Measurements from ENCODE around the gene ZNF777. TPM values are rescaled to one million over a fixed set of nuclear protein-coding genes. Genes with fewer than 3 reads are reported as not detected.
"Not testable (repeated sequence)": the region's sequence is repeated elsewhere in the genome, so short reads cannot be mapped to it uniquely, and the experiment has no call there.

ZNF777 gene
- total RNA-seq, 1 donor from 2014 or later: 17.2 TPM

DNA sequence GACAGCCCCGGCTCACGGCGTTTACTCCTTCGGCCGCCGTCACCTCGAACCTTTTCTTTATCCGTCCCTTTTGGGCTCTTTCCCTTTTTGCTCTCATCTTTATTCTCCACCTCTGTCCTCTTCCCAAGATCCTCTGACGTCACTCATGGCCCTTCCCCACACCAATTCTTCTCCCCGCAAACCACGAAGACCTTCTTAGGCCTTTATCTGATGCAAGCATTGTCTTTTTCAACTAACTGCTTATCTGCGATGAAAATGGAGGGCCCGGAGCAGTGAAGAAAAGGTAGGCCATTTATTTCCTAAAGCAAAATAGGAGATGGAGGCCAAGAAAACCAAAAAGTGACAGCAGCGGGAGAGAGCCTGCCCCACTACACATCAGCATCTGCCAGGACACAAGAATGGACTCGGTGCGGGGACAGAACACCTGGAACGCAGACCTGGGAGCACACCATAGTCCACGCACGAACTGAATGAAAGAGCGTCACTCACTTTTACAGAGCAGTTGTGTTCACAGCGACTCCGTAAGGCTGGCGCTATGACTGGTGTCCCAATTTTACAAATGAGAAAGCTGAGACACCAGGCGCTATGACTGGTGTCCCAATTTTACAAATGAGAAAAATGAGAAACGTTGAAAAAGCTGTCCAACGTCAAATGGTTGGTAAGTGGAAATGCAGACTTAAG, 45.3 kb downstream of the ZNF777 start:
- no peaks in the 10 kb centered on the region for H3K36me3 Mint-ChIP-seq (ENCODE audit: low read depth, unreplicated experiment)

DNA sequence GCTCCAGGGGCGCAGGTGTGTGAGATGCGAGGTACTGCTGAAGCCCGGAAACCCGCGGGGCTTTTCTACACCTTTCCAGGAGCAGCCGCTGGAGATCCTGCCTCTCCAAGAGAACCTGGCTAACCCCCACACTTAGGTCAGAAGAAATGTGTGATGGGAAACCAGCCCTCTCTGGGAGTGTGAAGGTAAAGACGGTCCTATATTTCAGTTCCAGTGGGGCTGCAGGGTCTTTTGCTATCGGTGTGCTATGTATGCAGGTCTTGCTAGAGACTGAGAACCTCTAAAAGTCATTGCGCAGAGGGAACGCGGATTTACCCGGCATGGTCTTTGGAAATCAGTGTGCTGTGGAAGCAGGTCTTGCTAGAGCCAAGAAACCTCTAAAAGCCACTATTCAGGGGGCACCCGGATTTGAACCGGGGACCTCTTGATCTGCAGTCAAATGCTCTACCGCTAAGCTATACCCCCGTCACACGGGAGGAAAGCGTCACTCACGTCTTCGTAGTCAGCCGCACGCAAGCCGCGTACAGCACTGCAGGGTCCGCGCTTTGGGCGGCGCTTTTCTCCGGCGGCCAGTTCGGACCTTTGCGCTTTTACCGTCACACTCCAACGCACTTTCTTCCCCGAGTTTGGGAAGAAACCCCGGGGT, 46.0 kb downstream of the ZNF777 start:
- peaks cover 2% of the 10 kb centered on the region for H3K9me3 Mint-ChIP-seq (ENCODE audit: unreplicated experiment)
- FAIRE-seq: no peak
- no peak overlapping the region for H3K27ac Mint-ChIP-seq (ENCODE audit: unreplicated experiment)
- TF ChIP-seq, protein P1, sequence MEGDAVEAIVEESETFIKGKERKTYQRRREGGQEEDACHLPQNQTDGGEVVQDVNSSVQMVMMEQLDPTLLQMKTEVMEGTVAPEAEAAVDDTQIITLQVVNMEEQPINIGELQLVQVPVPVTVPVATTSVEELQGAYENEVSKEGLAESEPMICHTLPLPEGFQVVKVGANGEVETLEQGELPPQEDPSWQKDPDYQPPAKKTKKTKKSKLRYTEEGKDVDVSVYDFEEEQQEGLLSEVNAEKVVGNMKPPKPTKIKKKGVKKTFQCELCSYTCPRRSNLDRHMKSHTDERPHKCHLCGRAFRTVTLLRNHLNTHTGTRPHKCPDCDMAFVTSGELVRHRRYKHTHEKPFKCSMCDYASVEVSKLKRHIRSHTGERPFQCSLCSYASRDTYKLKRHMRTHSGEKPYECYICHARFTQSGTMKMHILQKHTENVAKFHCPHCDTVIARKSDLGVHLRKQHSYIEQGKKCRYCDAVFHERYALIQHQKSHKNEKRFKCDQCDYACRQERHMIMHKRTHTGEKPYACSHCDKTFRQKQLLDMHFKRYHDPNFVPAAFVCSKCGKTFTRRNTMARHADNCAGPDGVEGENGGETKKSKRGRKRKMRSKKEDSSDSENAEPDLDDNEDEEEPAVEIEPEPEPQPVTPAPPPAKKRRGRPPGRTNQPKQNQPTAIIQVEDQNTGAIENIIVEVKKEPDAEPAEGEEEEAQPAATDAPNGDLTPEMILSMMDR (IDR thresholded peaks at IDR 0.05; ENCODE audit: insufficient read depth, low read depth, low read length): no peak
- no peak for TF ChIP-seq EZH2 (IDR thresholded peaks at IDR 0.05; ENCODE audit: insufficient read depth, low read length)
- Histone ChIP-seq H2AFZ (ENCODE audit: low read depth, low read length) (peak overlapping the region; percentile 80), H3K9me3 (ENCODE audit: insufficient read depth, low read depth, low read length) (no peaks in the 10 kb centered on the region), H3K4me1 (ENCODE audit: insufficient read depth, low read length) (peaks cover 3% of the 10 kb centered on the region), H3K4me2 (ENCODE audit: low read length) (peak overlapping the region; percentile 82), H3K36me3 (ENCODE audit: insufficient read depth, low read length) (no peaks in the 10 kb centered on the region), H3K4me3 (ENCODE audit: insufficient read depth, low read depth, low read length) (peak overlapping the region; percentile 58), H3K79me2 (ENCODE audit: insufficient read depth, low read length) (no peaks in the 10 kb centered on the region), H4K20me1 (ENCODE audit: insufficient read depth, low read length) (no peaks in the 10 kb centered on the region), H3K27me3 (ENCODE audit: insufficient read depth, low read length) (no peaks in the 10 kb centered on the region), H3K27ac (ENCODE audit: low read depth, low read length) (no peak overlapping the region), H3K9ac (ENCODE audit: low read length) (peak overlapping the region; percentile 54)
- no peaks in the 10 kb centered on the region for H3K4me1 Mint-ChIP-seq (ENCODE audit: low read depth, unreplicated experiment)
- peak overlapping the region; percentile 77 for H3K4me3 Mint-ChIP-seq (ENCODE audit: unreplicated experiment)
- DNase-seq (ENCODE audit: low read depth): peak; percentile 76
- H3K27me3 Mint-ChIP-seq (ENCODE audit: low read depth, unreplicated experiment): peaks cover 2% of the 10 kb centered on the region
- H3K36me3 Mint-ChIP-seq (ENCODE audit: low read depth, unreplicated experiment): no peaks in the 10 kb centered on the region

More for the DNA sequence above, 45.3 kb downstream of the ZNF777 start:
- no peaks in the 10 kb centered on the region for H3K36me3 ChIP-seq (ENCODE audit: insufficient read depth, low read length)
- Mint-ChIP-seq H3K4me1 (ENCODE audit: low read depth, unreplicated experiment) (no peaks in the 10 kb centered on the region), H3K27me3 (ENCODE audit: low read depth, unreplicated experiment) (peaks cover 2% of the 10 kb centered on the region), H3K9me3 (ENCODE audit: unreplicated experiment) (peaks cover 2% of the 10 kb centered on the region), H3K4me3 (ENCODE audit: unreplicated experiment) (peak overlapping the region; percentile 77), H3K27ac (ENCODE audit: unreplicated experiment) (no peak overlapping the region)
- H2AFZ ChIP-seq (ENCODE audit: low read depth, low read length): peak overlapping the region; percentile 80
- no peak overlapping the region for H3K27ac ChIP-seq (ENCODE audit: low read depth, low read length)
- H3K9ac ChIP-seq (ENCODE audit: low read length): peak overlapping the region; percentile 54
- peaks cover 3% of the 10 kb centered on the region for H3K4me1 ChIP-seq (ENCODE audit: insufficient read depth, low read length)
- H3K27me3 ChIP-seq (ENCODE audit: insufficient read depth, low read length): no peaks in the 10 kb centered on the region
- H3K4me2 ChIP-seq (ENCODE audit: low read length): peak overlapping the region; percentile 82
- H3K4me3 ChIP-seq (ENCODE audit: insufficient read depth, low read depth, low read length): peak overlapping the region; percentile 58
- H3K9me3 ChIP-seq (ENCODE audit: insufficient read depth, low read depth, low read length): no peaks in the 10 kb centered on the region
- DNase-seq (ENCODE audit: low read depth) (peak; percentile 30), FAIRE-seq (no peak)
- TF ChIP-seq, protein P1 (IDR thresholded peaks at IDR 0.05; ENCODE audit: insufficient read depth, low read depth, low read length): no peak
- TF ChIP-seq EZH2 (IDR thresholded peaks at IDR 0.05; ENCODE audit: insufficient read depth, low read length): no peak
- no peaks in the 10 kb centered on the region for H4K20me1 ChIP-seq (ENCODE audit: insufficient read depth, low read length)
- no peaks in the 10 kb centered on the region for H3K79me2 ChIP-seq (ENCODE audit: insufficient read depth, low read length)

DNA sequence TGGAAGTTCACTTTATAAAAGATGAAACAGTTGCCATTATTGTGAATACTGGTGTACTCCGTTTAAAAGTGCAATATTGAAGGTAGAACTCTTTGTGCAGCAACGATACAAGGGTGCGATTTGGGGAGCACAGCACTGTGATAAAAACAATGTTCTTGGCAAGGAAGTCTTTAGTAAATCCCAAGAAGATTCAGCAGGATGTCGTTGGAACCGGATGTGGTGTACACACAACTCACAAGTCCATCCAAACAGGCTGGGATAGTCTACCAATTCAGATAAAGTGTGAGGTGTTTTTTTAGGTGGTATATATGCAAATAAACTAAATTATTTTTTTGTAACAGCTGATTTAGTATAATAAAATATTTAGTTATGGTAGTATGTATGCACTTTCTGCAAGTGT, 46.7 kb downstream of the ZNF777 start:
- no peak overlapping the region for H3K4me3 ChIP-seq (ENCODE audit: insufficient read depth, low read depth, low read length)

DNA sequence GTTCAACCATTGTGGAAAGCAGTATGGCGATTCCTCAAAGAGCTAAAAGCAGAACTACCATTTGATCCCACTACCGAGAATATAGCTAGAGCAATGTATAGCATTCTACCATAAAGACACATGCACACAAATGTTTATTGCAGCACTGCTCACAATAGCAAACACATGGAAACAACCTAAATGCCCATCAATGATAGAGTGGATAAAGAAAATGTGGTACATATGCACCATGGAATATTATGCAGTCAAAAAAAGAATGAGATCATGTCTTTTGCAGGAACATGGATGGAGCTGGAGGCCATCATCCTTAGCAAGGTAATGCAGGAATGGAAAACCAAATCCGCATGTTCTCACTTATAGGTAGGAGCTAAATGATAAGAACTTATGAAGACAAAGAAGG, 47.8 kb downstream of the ZNF777 start:
- not testable (repeated sequence) for H3K27ac Mint-ChIP-seq (ENCODE audit: unreplicated experiment); H3K9ac ChIP-seq (ENCODE audit: low read length); H3K36me3 Mint-ChIP-seq (ENCODE audit: low read depth, unreplicated experiment); H3K4me2 ChIP-seq (ENCODE audit: low read length); H3K4me1 Mint-ChIP-seq (ENCODE audit: low read depth, unreplicated experiment); H3K79me2 ChIP-seq (ENCODE audit: insufficient read depth, low read length); H3K27me3 Mint-ChIP-seq (ENCODE audit: low read depth, unreplicated experiment); H3K9me3 Mint-ChIP-seq (ENCODE audit: unreplicated experiment); H3K4me1 ChIP-seq (ENCODE audit: insufficient read depth, low read length); H4K20me1 ChIP-seq (ENCODE audit: insufficient read depth, low read length); H3K36me3 ChIP-seq (ENCODE audit: insufficient read depth, low read length); H3K27me3 ChIP-seq (ENCODE audit: insufficient read depth, low read length); H3K4me3 ChIP-seq (ENCODE audit: insufficient read depth, low read depth, low read length); H3K9me3 ChIP-seq (ENCODE audit: insufficient read depth, low read depth, low read length); DNase-seq (ENCODE audit: low read depth); H2AFZ ChIP-seq (ENCODE audit: low read depth, low read length); FAIRE-seq; H3K27ac ChIP-seq (ENCODE audit: low read depth, low read length); H3K4me3 Mint-ChIP-seq (ENCODE audit: unreplicated experiment)

More for the DNA sequence above, 46.7 kb downstream of the ZNF777 start:
- no peak overlapping the region for H3K4me3 Mint-ChIP-seq (ENCODE audit: unreplicated experiment)
- H3K27ac Mint-ChIP-seq (ENCODE audit: unreplicated experiment): no peak overlapping the region
- Histone ChIP-seq H3K9me3 (ENCODE audit: insufficient read depth, low read depth, low read length) (no peaks in the 10 kb centered on the region), H4K20me1 (ENCODE audit: insufficient read depth, low read length) (no peaks in the 10 kb centered on the region), H2AFZ (ENCODE audit: low read depth, low read length) (no peak overlapping the region), H3K27me3 (ENCODE audit: insufficient read depth, low read length) (no peaks in the 10 kb centered on the region), H3K79me2 (ENCODE audit: insufficient read depth, low read length) (no peaks in the 10 kb centered on the region), H3K9ac (ENCODE audit: low read length) (no peak overlapping the region), H3K36me3 (ENCODE audit: insufficient read depth, low read length) (no peaks in the 10 kb centered on the region), H3K27ac (ENCODE audit: low read depth, low read length) (no peak overlapping the region), H3K4me1 (ENCODE audit: insufficient read depth, low read length) (peaks cover 3% of the 10 kb centered on the region), H3K4me2 (ENCODE audit: low read length) (no peak overlapping the region)
- no peaks in the 10 kb centered on the region for H3K4me1 Mint-ChIP-seq (ENCODE audit: low read depth, unreplicated experiment)
- H3K36me3 Mint-ChIP-seq (ENCODE audit: low read depth, unreplicated experiment): no peaks in the 10 kb centered on the region
- FAIRE-seq (no peak), DNase-seq (ENCODE audit: low read depth) (no peak)
- TF ChIP-seq, protein P1 (IDR thresholded peaks at IDR 0.05; ENCODE audit: insufficient read depth, low read depth, low read length): no peak
- TF ChIP-seq EZH2 (IDR thresholded peaks at IDR 0.05; ENCODE audit: insufficient read depth, low read length): no peak
- H3K27me3 Mint-ChIP-seq (ENCODE audit: low read depth, unreplicated experiment): peaks cover 2% of the 10 kb centered on the region
- peaks cover 2% of the 10 kb centered on the region for H3K9me3 Mint-ChIP-seq (ENCODE audit: unreplicated experiment)
